ENCODE measurements around the gene AAMDC.

GRCh38 chr11:77874206-77874605, 53.3 kb downstream of the AAMDC start:
- TF ChIP-seq CTCF (IDR thresholded peaks at IDR 0.05) (no peak), EP300 (IDR thresholded peaks at IDR 0.05) (no peak), POLR2A (IDR thresholded peaks at IDR 0.05) (no peak)
